ENCODE measurements around the gene SAPCD2. TPM values are rescaled to one million over a fixed set of nuclear protein-coding genes. Genes with fewer than 3 reads are reported as not detected.

The SAPCD2 gene
- total and polyA plus RNA-seq, 2 of the 8 experiments (the other 6 are each of a cell fraction or from before 2014, with no cell fraction given) = 12.7 to 32.1 TPM

DNA sequence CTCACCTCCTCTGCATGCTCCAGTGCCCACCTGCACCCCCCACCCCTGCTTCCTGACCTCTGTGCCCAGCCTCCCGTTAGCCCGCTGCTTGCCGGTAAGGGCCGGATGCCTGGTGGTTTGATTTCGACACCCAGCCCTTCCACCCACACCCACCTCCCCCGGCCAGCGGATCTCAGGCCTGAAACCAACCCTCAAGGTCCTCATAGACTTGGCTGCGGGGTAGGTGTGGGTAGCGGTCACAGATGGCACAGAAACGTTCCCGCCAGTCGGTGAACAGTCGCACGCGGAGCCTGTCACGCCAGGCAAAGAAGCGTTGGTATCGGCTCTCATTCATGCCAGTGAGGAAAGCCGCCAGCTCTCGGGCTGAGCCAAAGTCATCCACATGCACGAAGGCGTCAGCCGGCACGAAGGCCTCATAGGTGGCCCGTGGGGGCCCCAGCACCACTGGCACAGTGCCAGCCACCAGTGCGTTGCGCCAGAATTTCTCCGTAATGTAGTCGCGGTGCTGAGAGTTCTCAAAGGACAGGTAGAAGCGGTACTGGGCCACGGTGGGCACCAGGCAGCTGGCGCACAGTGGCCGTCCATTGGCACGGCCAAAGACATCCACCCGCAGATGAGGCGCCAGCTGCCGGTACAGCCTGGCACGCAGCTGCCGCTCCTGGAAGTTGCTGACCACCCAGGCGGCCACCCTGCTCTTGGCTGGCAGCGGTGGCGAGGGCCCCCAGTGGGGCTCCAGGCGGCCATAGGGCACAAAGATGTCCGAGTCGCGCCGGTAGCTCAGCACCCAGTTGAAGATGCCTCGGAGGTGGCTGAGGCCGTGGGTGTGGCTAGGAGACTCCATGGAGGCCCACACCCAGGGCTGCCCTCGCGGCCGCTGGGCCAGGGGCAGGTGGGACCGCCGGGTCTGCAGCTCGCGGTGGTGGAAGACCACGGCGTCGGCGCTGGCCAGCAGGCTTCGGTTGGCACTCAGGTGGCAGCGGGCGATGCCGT lies 39.5 kb downstream of the SAPCD2 start (continued):
- no peak for TF ChIP-seq RFX5 (IDR thresholded peaks at IDR 0.05; ENCODE audit: borderline replicate concordance, low read depth, low read length)
